Trophoblast cell (in vitro differentiated cells and primary cell): ENCODE results near the gene CENPP.
"Not testable (repeated sequence)": the region's sequence is repeated elsewhere in the genome, so short reads cannot be mapped to it uniquely, and the experiment has no call there.

ENCODE experiments used
- DNase-seq, 2 donors: peaks; one replicate each; pipeline ENCODE4 v3.0.0-alpha.2; 2016
- H2AFZ ChIP-seq: 2 replicates; pipeline ENCODE4 v1.6.1; 2013; ENCODE audit warnings: low read length, moderate library complexity, mild to moderate bottlenecking; ENCODE audit not compliant: insufficient read depth, poor library complexity
- H2AK5ac ChIP-seq: 2 replicates; pipeline ENCODE4 v1.6.1; 2013; ENCODE audit warnings: mild to moderate bottlenecking, low read length
- H2BK120ac ChIP-seq: 2 replicates; pipeline ENCODE4 v1.6.1; 2013; ENCODE audit warnings: low read length, mild to moderate bottlenecking, moderate library complexity; ENCODE audit not compliant: insufficient read depth, poor library complexity
- H2BK12ac ChIP-seq: 2 replicates; pipeline ENCODE4 v1.6.1; 2013; ENCODE audit warnings: mild to moderate bottlenecking, low read length, moderate library complexity
- H2BK5ac ChIP-seq: 2 replicates; pipeline ENCODE4 v1.6.1; 2013; ENCODE audit warnings: low read length, low read depth, moderate library complexity, mild to moderate bottlenecking; ENCODE audit not compliant: poor library complexity
- H3K14ac ChIP-seq: 2 replicates; pipeline ENCODE4 v1.6.1; 2013; ENCODE audit warnings: mild to moderate bottlenecking, low read length
- H3K18ac ChIP-seq: 2 replicates; pipeline ENCODE4 v1.6.1; 2013; ENCODE audit warnings: mild to moderate bottlenecking, low read length
- H3K23ac ChIP-seq: 2 replicates; pipeline ENCODE4 v1.6.1; 2013; ENCODE audit warnings: low read length
- H3K27ac ChIP-seq: 2 replicates; pipeline ENCODE4 v1.5.1; 2013; ENCODE audit warnings: low read depth, mild to moderate bottlenecking, inconsistent platforms, low read length, moderate library complexity
- H3K27me3 ChIP-seq: 2 replicates; pipeline ENCODE4 v1.6.1; 2013; ENCODE audit warnings: inconsistent platforms, mild to moderate bottlenecking, low read length, moderate library complexity; ENCODE audit not compliant: insufficient read depth
- H3K36me3 ChIP-seq, 2 experiments: 1 replicate in 1 of 2; 2 replicates in 1 of 2; pipeline ENCODE4 v1.6.1; 2013; ENCODE audit warnings: low read length in 2 of 2, mild to moderate bottlenecking in 2 of 2, moderate library complexity in 1 of 2; ENCODE audit not compliant: insufficient read depth in 2 of 2, control insufficient read depth in 1 of 2
- H3K4ac ChIP-seq: 2 replicates; pipeline ENCODE4 v1.6.1; 2013; ENCODE audit warnings: low read depth, mild to moderate bottlenecking, low read length, moderate library complexity
- H3K4me1 ChIP-seq, 2 experiments: 1 replicate in 1 of 2; 2 replicates in 1 of 2; pipeline ENCODE4 v1.6.1; 2013; ENCODE audit warnings: low read length in 2 of 2, mild to moderate bottlenecking in 2 of 2, moderate library complexity in 1 of 2; ENCODE audit not compliant: insufficient read depth in 2 of 2, control insufficient read depth in 1 of 2
- H3K4me2 ChIP-seq: 2 replicates; pipeline ENCODE4 v1.6.1; 2013; ENCODE audit warnings: inconsistent platforms, mild to moderate bottlenecking, low read length, moderate library complexity
- H3K4me3 ChIP-seq: 2 replicates; pipeline ENCODE4 v1.5.1; 2013; ENCODE audit warnings: mild to moderate bottlenecking, low read depth, low read length, inconsistent platforms
- H3K79me1 ChIP-seq: one replicate; pipeline ENCODE4 v1.6.1; 2013; ENCODE audit warnings: low read length
- H3K79me2 ChIP-seq: 2 replicates; pipeline ENCODE4 v1.6.1; 2013; ENCODE audit warnings: low read length, mild to moderate bottlenecking; ENCODE audit not compliant: control insufficient read depth, insufficient read depth, poor library complexity
- H3K9ac ChIP-seq: 2 replicates; pipeline ENCODE4 v1.6.1; 2013; ENCODE audit warnings: mild to moderate bottlenecking, low read length
- H3K9me3 ChIP-seq: 2 replicates; pipeline ENCODE4 v1.6.1; 2013; ENCODE audit warnings: low read depth, mild to moderate bottlenecking, control low read depth, inconsistent platforms, low read length; ENCODE audit not compliant: insufficient read depth
- H4K12ac ChIP-seq: 2 replicates; pipeline ENCODE4 v1.6.1; 2013; ENCODE audit warnings: low read depth, mild to moderate bottlenecking, low read length, moderate library complexity
- H4K8ac ChIP-seq: 2 replicates; pipeline ENCODE4 v1.6.1; 2013; ENCODE audit warnings: low read depth, mild to moderate bottlenecking, low read length, moderate library complexity
- H4K91ac ChIP-seq: one replicate; pipeline ENCODE4 v1.6.1; 2013; ENCODE audit warnings: low read depth, mild to moderate bottlenecking, low read length, moderate library complexity
- WGBS: extraction: QIAGEN DNeasy Blood & Tissue Kit; methylation state at CpG from one replicate; pipeline ENCODE4 v1.1.7; 2013; ENCODE audit warnings: missing lambda C conversion rate; ENCODE audit not compliant: insufficient read length, insufficient coverage; ENCODE audit errors: extremely low coverage; 5-methylcytosine and 5-hydroxymethylcytosine counted together

The CENPP gene

GRCh38 chr9:92407818-92408217 lies 82.1 kb downstream of the CENPP start:
- H3K18ac ChIP-seq = no peak overlapping the region
- H2AFZ ChIP-seq = no peak overlapping the region
- no peak overlapping the region for H3K14ac ChIP-seq
- H2BK5ac ChIP-seq = no peak overlapping the region
- no peaks in the 10 kb centered on the region for H3K27me3 ChIP-seq
- no peaks in the 10 kb centered on the region for H3K79me1 ChIP-seq
- no peak overlapping the region for H2BK120ac ChIP-seq
- no peak overlapping the region for H3K23ac ChIP-seq
- H3K4me1 ChIP-seq = no peaks in the 10 kb centered on the region
- H3K27ac ChIP-seq = no peak overlapping the region
- H2BK12ac ChIP-seq = no peak overlapping the region
- H3K4me2 ChIP-seq = no peak overlapping the region
- H3K36me3 ChIP-seq = no peaks in the 10 kb centered on the region
- no peak overlapping the region for H4K12ac ChIP-seq
- H2AK5ac ChIP-seq = no peak overlapping the region
- no peak overlapping the region for H3K4me3 ChIP-seq
- peak in 1 of 2 donors; percentile 18 for DNase-seq
- H3K4ac ChIP-seq = no peak overlapping the region
- WGBS = no CpG with 5 or more reads among the region's 2 CpGs
- no peaks in the 10 kb centered on the region for H3K79me2 ChIP-seq
- H3K9me3 ChIP-seq = no peaks in the 10 kb centered on the region
- H4K91ac ChIP-seq = no peak overlapping the region
- H4K8ac ChIP-seq = no peak overlapping the region
- H3K9ac ChIP-seq = no peak overlapping the region

DNA sequence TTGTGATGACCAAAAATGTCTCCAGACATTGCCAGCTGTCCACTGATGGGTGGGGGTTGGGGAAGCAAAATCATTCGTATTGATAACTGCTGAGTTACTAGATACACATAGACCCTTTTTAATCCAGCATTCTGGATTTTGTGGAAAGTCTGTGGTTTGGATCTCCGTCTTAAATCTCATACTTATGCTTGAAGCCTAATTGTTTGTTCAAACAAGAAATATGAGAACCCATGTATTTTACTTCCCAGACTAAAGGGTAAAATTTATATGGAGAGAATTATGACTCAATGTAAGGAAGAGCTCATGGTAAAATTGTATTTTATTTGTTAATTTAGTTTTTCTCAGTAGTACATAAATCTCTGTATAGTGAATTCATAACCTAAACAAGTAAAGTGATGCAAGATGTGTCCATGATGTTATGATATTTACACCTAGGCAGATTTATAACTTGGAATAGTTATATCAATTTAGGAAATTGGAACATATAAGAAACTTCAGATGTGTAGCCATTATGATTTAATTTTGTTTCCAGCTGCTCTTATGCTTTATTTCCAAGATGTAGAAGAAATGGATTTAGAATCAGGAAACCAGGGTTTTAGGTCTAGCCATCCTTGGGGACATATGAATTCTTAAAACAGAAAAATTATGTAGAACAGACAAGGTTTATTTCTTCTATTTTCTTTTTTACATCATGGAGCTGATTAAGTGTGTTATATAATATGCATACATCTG lies 83.2 kb downstream of the CENPP start:
- H3K9me3 ChIP-seq = no peaks in the 10 kb centered on the region
- no peak overlapping the region for H2AFZ ChIP-seq
- H3K27ac ChIP-seq = no peak overlapping the region
- H3K14ac ChIP-seq = no peak overlapping the region
- no peaks in the 10 kb centered on the region for H3K36me3 ChIP-seq
- H3K4ac ChIP-seq = no peak overlapping the region
- no peaks in the 10 kb centered on the region for H3K79me1 ChIP-seq
- no peaks in the 10 kb centered on the region for H3K79me2 ChIP-seq
- H4K12ac ChIP-seq = no peak overlapping the region
- H4K8ac ChIP-seq = no peak overlapping the region
- H2AK5ac ChIP-seq = no peak overlapping the region
- H3K18ac ChIP-seq = no peak overlapping the region
- no peak overlapping the region for H3K4me2 ChIP-seq
- H2BK5ac ChIP-seq = no peak overlapping the region
- H2BK12ac ChIP-seq = no peak overlapping the region
- no peak for DNase-seq
- no peak overlapping the region for H3K4me3 ChIP-seq
- H4K91ac ChIP-seq = no peak overlapping the region
- no peaks in the 10 kb centered on the region for H3K27me3 ChIP-seq
- no peaks in the 10 kb centered on the region for H3K4me1 ChIP-seq
- no CpG with 5 or more reads among the region's 2 CpGs for WGBS
- no peak overlapping the region for H3K9ac ChIP-seq
- H2BK120ac ChIP-seq = no peak overlapping the region
- no peak overlapping the region for H3K23ac ChIP-seq

GRCh38 chr9:92411157-92411556 lies 85.4 kb downstream of the CENPP start:
- not testable (repeated sequence) for H2AK5ac ChIP-seq
- WGBS = no CpG with 5 or more reads among the region's 4 CpGs

DNA sequence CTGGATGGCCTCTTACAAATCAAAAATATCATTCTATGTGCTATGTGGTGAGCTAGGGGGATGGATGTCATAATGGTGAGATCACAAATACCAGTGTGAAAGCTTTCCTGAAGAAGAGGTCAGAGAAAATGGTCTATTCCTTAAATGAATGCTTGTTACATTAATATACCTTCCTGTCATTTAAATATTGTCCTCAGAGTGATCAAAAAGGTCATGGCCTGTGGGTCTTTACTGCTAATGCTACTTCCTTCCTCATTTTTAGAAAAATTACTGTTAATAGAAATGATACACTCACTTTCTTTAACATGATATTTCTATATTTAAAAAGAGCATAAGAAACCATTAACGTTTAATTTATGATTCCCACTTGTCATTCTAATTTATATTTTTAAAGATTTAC lies 88.8 kb downstream of the CENPP start:
- no peak overlapping the region for H3K14ac ChIP-seq
- H2BK120ac ChIP-seq = no peak overlapping the region
- no peak overlapping the region for H3K18ac ChIP-seq
- no peak overlapping the region for H2BK12ac ChIP-seq
- no peak overlapping the region for H2AFZ ChIP-seq
- DNase-seq = no peak
- H3K27ac ChIP-seq = no peak overlapping the region
- H3K27me3 ChIP-seq = no peaks in the 10 kb centered on the region
- H3K79me2 ChIP-seq = no peaks in the 10 kb centered on the region
- no peak overlapping the region for H3K23ac ChIP-seq
- no peak overlapping the region for H4K12ac ChIP-seq
- no peak overlapping the region for H3K4me3 ChIP-seq
- no peak overlapping the region for H3K4me2 ChIP-seq
- no peaks in the 10 kb centered on the region for H3K36me3 ChIP-seq
- H3K4ac ChIP-seq = no peak overlapping the region
- no peak overlapping the region for H2BK5ac ChIP-seq
- no peak overlapping the region for H4K8ac ChIP-seq
- no peak overlapping the region for H3K9ac ChIP-seq
- no peak overlapping the region for H4K91ac ChIP-seq
- no peaks in the 10 kb centered on the region for H3K4me1 ChIP-seq
- H3K79me1 ChIP-seq = no peaks in the 10 kb centered on the region
- H2AK5ac ChIP-seq = no peak overlapping the region
- no peaks in the 10 kb centered on the region for H3K9me3 ChIP-seq
- WGBS = no CpG with 5 or more reads among the region's 1 CpG

More at GRCh38 chr9:92411157-92411556, 85.4 kb downstream of the CENPP start:
- H2AFZ ChIP-seq, H4K8ac ChIP-seq, H3K9me3 ChIP-seq, H2BK5ac ChIP-seq, H3K18ac ChIP-seq, H3K79me1 ChIP-seq, H3K27me3 ChIP-seq, H3K9ac ChIP-seq, H3K4ac ChIP-seq, H3K27ac ChIP-seq, H3K4me1 ChIP-seq, H4K91ac ChIP-seq, H3K36me3 ChIP-seq, H2BK120ac ChIP-seq, H4K12ac ChIP-seq, H3K23ac ChIP-seq, H3K79me2 ChIP-seq, H2BK12ac ChIP-seq, H3K14ac ChIP-seq, H3K4me2 ChIP-seq, H3K4me3 ChIP-seq: not testable (repeated sequence)
- DNase-seq = peak in 1 of 2 donors; percentile 12
